Kidney epithelial cell (primary cell): ENCODE results near the gene SMCO3. TPM values are rescaled to one million over a fixed set of nuclear protein-coding genes. Genes with fewer than 3 reads are reported as not detected.

Source experiments
- DNase-seq: peaks from one replicate; pipeline ENCODE4 v3.0.0-alpha.2; 2010; ENCODE audit warnings: low read depth
- H3K27me3 ChIP-seq: 2 replicates; pipeline ENCODE4 v1.6.0; 2011; ENCODE audit warnings: low read length; ENCODE audit not compliant: control insufficient read depth, insufficient read depth
- H3K36me3 ChIP-seq: 2 replicates; pipeline ENCODE4 v1.5.1; 2011; ENCODE audit warnings: low read length; ENCODE audit not compliant: control insufficient read depth, insufficient read depth
- H3K4me3 ChIP-seq: 2 replicates; pipeline ENCODE4 v1.5.1; 2011; ENCODE audit warnings: low read depth, mild to moderate bottlenecking, control low read depth, low read length
- total RNA-seq: library from RNA; depleted of rRNA; stranded (reverse); fragments of >200 nt; gene quantifications from 2 replicates; pipeline ENCODE4 v1.2.3, GENCODE V29; 2015
- TF ChIP-seq, protein P1 (sequence below): IDR thresholded peaks from 2 replicates; pipeline ENCODE4 v1.5.1; 2011; ENCODE audit warnings: mild to moderate bottlenecking, moderate library complexity, low read length, control low read depth, inconsistent platforms; ENCODE audit not compliant: insufficient read depth, poor library complexity, severe bottlenecking

Gene SMCO3
- total RNA-seq, 1 donor from 2014 or later, result not detected

- Histone ChIP-seq H3K4me3 (no peak overlapping the region), H3K36me3 (no peaks in the 10 kb centered on the region), H3K27me3 (no peaks in the 10 kb centered on the region)
- TF ChIP-seq, protein P1, sequence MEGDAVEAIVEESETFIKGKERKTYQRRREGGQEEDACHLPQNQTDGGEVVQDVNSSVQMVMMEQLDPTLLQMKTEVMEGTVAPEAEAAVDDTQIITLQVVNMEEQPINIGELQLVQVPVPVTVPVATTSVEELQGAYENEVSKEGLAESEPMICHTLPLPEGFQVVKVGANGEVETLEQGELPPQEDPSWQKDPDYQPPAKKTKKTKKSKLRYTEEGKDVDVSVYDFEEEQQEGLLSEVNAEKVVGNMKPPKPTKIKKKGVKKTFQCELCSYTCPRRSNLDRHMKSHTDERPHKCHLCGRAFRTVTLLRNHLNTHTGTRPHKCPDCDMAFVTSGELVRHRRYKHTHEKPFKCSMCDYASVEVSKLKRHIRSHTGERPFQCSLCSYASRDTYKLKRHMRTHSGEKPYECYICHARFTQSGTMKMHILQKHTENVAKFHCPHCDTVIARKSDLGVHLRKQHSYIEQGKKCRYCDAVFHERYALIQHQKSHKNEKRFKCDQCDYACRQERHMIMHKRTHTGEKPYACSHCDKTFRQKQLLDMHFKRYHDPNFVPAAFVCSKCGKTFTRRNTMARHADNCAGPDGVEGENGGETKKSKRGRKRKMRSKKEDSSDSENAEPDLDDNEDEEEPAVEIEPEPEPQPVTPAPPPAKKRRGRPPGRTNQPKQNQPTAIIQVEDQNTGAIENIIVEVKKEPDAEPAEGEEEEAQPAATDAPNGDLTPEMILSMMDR, result no peak
- no peak for DNase-seq
Measured at GRCh38 chr12:14777271-14777670, 36.7 kb downstream of the SMCO3 start.

DNA sequence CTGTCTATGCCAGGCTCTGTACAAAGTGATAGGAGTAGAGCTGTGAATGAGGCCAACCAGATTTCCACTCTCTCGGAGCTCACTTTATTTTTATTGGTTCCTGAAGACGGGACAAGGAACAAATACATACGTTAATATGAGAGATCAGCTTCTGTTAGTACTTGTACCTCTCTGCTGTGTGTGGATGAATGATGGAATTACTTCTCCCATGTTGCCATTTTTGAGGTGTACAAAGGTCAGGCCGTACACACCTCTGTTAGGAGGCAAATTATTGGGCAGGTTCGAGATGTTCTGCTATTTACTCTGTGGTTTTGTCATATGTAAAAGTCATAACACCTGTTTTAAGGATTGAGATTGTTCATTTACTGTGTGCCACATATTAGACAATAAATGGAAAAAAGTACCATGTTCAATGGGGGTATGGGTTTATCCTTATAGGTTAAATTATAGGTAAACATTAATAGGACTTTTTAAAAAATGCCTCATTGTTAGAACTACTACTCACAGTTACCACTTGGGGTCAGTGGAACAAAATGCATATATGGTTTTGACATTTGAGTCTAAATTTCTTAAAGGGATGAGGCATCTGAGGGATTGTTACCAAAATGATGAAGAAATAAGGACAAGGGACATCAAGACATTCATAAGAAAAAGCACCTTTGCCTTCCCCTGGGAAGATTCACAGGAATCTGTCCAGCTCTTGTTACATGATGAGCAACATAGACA lies 37.6 kb downstream of the SMCO3 start:
- TF ChIP-seq, protein P1, result peak; percentile 10
- Histone ChIP-seq H3K4me3 (no peak overlapping the region), H3K36me3 (no peaks in the 10 kb centered on the region), H3K27me3 (no peaks in the 10 kb centered on the region)
- DNase-seq, result no peak

DNA sequence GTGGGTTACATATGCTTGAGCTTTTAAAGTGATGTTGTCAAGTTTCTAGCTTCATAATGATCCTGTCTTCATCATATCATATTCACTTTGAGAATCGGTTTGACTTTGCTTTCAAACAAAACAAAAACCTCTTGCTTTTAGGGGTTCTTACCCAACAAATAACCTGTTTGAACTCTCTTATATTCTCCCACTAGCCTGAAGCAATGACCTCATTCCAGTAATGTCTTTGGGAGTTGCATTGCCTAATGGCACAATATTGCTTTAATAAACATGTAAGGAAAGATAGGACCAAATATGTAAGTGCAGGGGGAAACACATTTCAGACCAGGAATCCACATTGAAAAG lies 38.4 kb downstream of the SMCO3 start:
- peak overlapping the region; percentile 93 for H3K4me3 ChIP-seq
- no peaks in the 10 kb centered on the region for H3K36me3 ChIP-seq
- TF ChIP-seq, protein P1, result no peak
- no peak for DNase-seq
- H3K27me3 ChIP-seq, result no peaks in the 10 kb centered on the region

- H3K27me3 ChIP-seq, result no peaks in the 10 kb centered on the region
- TF ChIP-seq, protein P1, result no peak
- H3K36me3 ChIP-seq, result no peaks in the 10 kb centered on the region
- DNase-seq, result no peak
- peak overlapping the region; percentile 93 for H3K4me3 ChIP-seq
Measured at GRCh38 chr12:14774906-14775635, 38.9 kb downstream of the SMCO3 start.

GRCh38 chr12:14774074-14774905 lies 39.7 kb downstream of the SMCO3 start:
- peak overlapping the region; percentile 93 for H3K4me3 ChIP-seq
- H3K36me3 ChIP-seq, result no peaks in the 10 kb centered on the region
- TF ChIP-seq, protein P1, result no peak
- peak; percentile 83 for DNase-seq
- H3K27me3 ChIP-seq, result no peaks in the 10 kb centered on the region
